ENCODE measurements around the gene HDAC4. TPM values are rescaled to one million over a fixed set of nuclear protein-coding genes. Genes with fewer than 3 reads are reported as not detected.

The HDAC4 gene
- total and polyA plus RNA-seq, 3 donors from 2014 or later, result 29.0 to 67.5 (median 58.7) TPM

- intact Hi-C loops (cut with DNase I; ENCODE audit: low total_unique reads), result no loop called here
- Histone ChIP-seq H3K4me3 (no peak overlapping the region), H3K27ac (no peak overlapping the region), H3K4me1 (no peaks in the 10 kb centered on the region), H3K27me3 (no peaks in the 10 kb centered on the region), H3K36me3 (ENCODE audit: low read depth, missing control alignments) (no peaks in the 10 kb centered on the region), H3K9me3 (no peaks in the 10 kb centered on the region)
- DNase-seq, result no peak
- 89 to 95% methylated on average over 13 to 14 of the region's 18 CpGs for WGBS, 2 donors
- TF ChIP-seq CTCF (IDR thresholded peaks at IDR 0.05) (no peak), POLR2A (IDR thresholded peaks at IDR 0.05) (no peak)
Measured at GRCh38 chr2:239081622-239082021, 319.2 kb downstream of the HDAC4 start.

- Histone ChIP-seq H3K27ac (no peak overlapping the region), H3K36me3 (ENCODE audit: low read depth, missing control alignments) (no peaks in the 10 kb centered on the region), H3K4me3 (no peak overlapping the region), H3K27me3 (no peaks in the 10 kb centered on the region), H3K4me1 (no peaks in the 10 kb centered on the region), H3K9me3 (no peaks in the 10 kb centered on the region)
- intact Hi-C loops (cut with DNase I; ENCODE audit: low total_unique reads), result no loop called here
- TF ChIP-seq CTCF (IDR thresholded peaks at IDR 0.05), result no peak
- TF ChIP-seq POLR2A (IDR thresholded peaks at IDR 0.05), result no peak
- WGBS, 2 donors, result 93% methylated on average over 9 to 19 of the region's 19 CpGs
- no peak for DNase-seq
Measured at GRCh38 chr2:239081046-239081445, 319.8 kb downstream of the HDAC4 start.

GRCh38 chr2:239079671-239080294 is 321.0 kb downstream of the HDAC4 start:
- Histone ChIP-seq H3K36me3 (ENCODE audit: low read depth, missing control alignments) (no peaks in the 10 kb centered on the region), H3K27ac (no peak overlapping the region), H3K27me3 (no peaks in the 10 kb centered on the region), H3K4me1 (no peaks in the 10 kb centered on the region), H3K4me3 (no peak overlapping the region), H3K9me3 (no peaks in the 10 kb centered on the region)
- WGBS, 2 donors, result 91 to 94% methylated on average over 15 to 16 of the region's 16 CpGs
- intact Hi-C loops (cut with DNase I; ENCODE audit: low total_unique reads), result no loop called here
- DNase-seq, result no peak
- TF ChIP-seq CTCF (IDR thresholded peaks at IDR 0.05) (no peak), POLR2A (IDR thresholded peaks at IDR 0.05) (no peak)

- Histone ChIP-seq H3K4me3 (no peak overlapping the region), H3K36me3 (ENCODE audit: low read depth, missing control alignments) (no peaks in the 10 kb centered on the region), H3K27ac (no peak overlapping the region), H3K27me3 (no peaks in the 10 kb centered on the region), H3K4me1 (no peaks in the 10 kb centered on the region), H3K9me3 (no peaks in the 10 kb centered on the region)
- no peak for TF ChIP-seq CTCF (IDR thresholded peaks at IDR 0.05)
- no peak for TF ChIP-seq POLR2A (IDR thresholded peaks at IDR 0.05)
- WGBS, 2 donors, result 85 to 86% methylated on average over 22 to 25 of the region's 25 CpGs
- intact Hi-C loops (cut with DNase I; ENCODE audit: low total_unique reads), result no loop called here
- no peak for DNase-seq
Measured at GRCh38 chr2:239078128-239078924, 322.5 kb downstream of the HDAC4 start.

Data from testis (tissue), 3 donors.